ENCODE data around the gene REV1.
A peak's percentile ranks its signal among the peaks of the same experiment; 100 is the strongest.

REV1 gene

DNA sequence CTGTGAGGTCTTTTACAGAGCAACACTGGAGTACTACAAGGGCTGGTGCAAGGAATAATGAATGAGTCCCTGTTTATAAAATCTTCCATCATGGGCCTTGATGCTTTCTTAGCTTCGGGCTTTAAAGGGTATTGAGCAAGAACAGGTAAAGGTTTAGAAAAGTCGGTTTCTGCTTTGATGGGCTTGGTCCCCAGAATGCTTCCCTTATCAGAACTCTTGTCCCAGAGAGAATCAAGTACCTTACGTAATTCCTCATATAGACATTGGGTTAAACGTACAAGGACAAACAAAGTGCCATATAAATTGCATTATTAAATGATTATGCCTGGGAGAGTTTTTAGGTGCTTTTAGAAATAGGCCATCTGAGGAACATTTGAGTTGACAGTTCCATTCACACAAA, 24.5 kb upstream of the REV1 start:
- Histone ChIP-seq H3K4me3 (replicated peaks; ENCODE audit: insufficient read depth, low read length) (no peak overlapping the region), H3K27ac (replicated peaks) (peak overlapping the region; percentile 25; the same call in 1 of the 2 replicates), H3K27me3 (ENCODE audit: insufficient read depth, poor library complexity, severe bottlenecking) (no peaks in the 10 kb centered on the region)
- DNase-seq (ENCODE audit: low read depth in 1 of 2, low spot score in 1 of 2): no peak
- TF ChIP-seq GABPA (IDR thresholded peaks at IDR 0.05; ENCODE audit: low read depth) (no peak), POLR2AphosphoS5 (IDR thresholded peaks at IDR 0.05; ENCODE audit: low read depth) (no peak), REST (IDR thresholded peaks at IDR 0.05; ENCODE audit: insufficient replicate concordance, low read depth) (no peak), SPI1 (IDR thresholded peaks at IDR 0.05; ENCODE audit: borderline replicate concordance, low read depth) (no peak)
- TF ChIP-seq, protein P1, sequence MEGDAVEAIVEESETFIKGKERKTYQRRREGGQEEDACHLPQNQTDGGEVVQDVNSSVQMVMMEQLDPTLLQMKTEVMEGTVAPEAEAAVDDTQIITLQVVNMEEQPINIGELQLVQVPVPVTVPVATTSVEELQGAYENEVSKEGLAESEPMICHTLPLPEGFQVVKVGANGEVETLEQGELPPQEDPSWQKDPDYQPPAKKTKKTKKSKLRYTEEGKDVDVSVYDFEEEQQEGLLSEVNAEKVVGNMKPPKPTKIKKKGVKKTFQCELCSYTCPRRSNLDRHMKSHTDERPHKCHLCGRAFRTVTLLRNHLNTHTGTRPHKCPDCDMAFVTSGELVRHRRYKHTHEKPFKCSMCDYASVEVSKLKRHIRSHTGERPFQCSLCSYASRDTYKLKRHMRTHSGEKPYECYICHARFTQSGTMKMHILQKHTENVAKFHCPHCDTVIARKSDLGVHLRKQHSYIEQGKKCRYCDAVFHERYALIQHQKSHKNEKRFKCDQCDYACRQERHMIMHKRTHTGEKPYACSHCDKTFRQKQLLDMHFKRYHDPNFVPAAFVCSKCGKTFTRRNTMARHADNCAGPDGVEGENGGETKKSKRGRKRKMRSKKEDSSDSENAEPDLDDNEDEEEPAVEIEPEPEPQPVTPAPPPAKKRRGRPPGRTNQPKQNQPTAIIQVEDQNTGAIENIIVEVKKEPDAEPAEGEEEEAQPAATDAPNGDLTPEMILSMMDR (IDR thresholded peaks at IDR 0.05; ENCODE audit: insufficient read depth, low read length): no peak

DNA sequence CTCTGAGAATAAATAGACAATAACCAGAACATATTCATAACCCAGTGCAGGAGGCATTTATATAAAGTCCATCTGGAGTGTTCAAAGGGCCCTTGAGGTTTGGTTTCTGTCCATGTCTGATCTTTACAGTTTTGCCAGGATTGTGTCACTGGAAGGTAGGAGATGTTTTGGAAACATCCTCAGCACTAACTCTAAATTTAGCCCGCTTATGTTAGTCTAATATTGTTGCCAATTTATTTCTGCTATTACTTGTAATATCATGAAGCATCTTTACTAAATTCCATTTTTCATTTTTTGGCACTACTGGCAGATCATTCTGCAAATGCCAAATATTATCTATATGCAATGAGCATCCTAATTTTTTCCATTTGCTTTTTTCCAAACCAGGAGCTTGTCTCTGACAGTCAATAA, 22.4 kb upstream of the REV1 start:
- Histone ChIP-seq H3K27ac (replicated peaks) (no peak overlapping the region), H3K27me3 (ENCODE audit: insufficient read depth, poor library complexity, severe bottlenecking) (no peaks in the 10 kb centered on the region), H3K4me3 (replicated peaks; ENCODE audit: insufficient read depth, low read length) (no peak overlapping the region)
- no peak for DNase-seq (ENCODE audit: low read depth in 1 of 2, low spot score in 1 of 2)
- no peak for TF ChIP-seq POLR2AphosphoS5 (IDR thresholded peaks at IDR 0.05; ENCODE audit: low read depth)
- TF ChIP-seq, protein P1 (IDR thresholded peaks at IDR 0.05; ENCODE audit: insufficient read depth, low read length): no peak
- no peak for TF ChIP-seq SPI1 (IDR thresholded peaks at IDR 0.05; ENCODE audit: borderline replicate concordance, low read depth)
- no peak for TF ChIP-seq REST (IDR thresholded peaks at IDR 0.05; ENCODE audit: insufficient replicate concordance, low read depth)
- no peak for TF ChIP-seq GABPA (IDR thresholded peaks at IDR 0.05; ENCODE audit: low read depth)

DNA sequence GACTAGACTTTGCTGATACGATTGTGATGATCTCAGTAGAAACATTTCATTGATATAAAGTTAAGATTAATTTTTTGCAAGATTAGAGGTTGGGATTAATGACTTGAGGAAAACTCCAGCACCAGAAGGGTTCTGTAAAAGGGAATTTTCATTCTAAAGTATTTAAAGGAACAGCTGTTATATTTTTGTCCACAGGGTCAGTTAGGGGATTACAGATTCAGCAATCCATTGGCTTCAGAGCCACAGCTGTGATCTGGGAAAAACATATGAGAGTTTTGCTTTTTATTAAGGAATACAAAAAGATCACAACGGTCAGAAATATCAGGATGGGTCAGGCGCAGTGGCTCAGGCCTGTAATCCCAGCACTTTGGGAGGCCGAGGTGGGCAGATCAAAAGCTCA, 19.6 kb upstream of the REV1 start:
- TF ChIP-seq POLR2AphosphoS5 (IDR thresholded peaks at IDR 0.05; ENCODE audit: low read depth) (no peak), REST (IDR thresholded peaks at IDR 0.05; ENCODE audit: insufficient replicate concordance, low read depth) (no peak), GABPA (IDR thresholded peaks at IDR 0.05; ENCODE audit: low read depth) (no peak), SPI1 (IDR thresholded peaks at IDR 0.05; ENCODE audit: borderline replicate concordance, low read depth) (no peak)
- TF ChIP-seq, protein P1 (IDR thresholded peaks at IDR 0.05; ENCODE audit: insufficient read depth, low read length): no peak
- no peak overlapping the region for H3K27ac ChIP-seq (replicated peaks)
- DNase-seq (ENCODE audit: low read depth in 1 of 2, low spot score in 1 of 2): no peak

More for the DNA sequence above, 19.6 kb upstream of the REV1 start:
- Histone ChIP-seq H3K27me3 (ENCODE audit: insufficient read depth, poor library complexity, severe bottlenecking) (no peaks in the 10 kb centered on the region), H3K4me3 (replicated peaks; ENCODE audit: insufficient read depth, low read length) (no peak overlapping the region)

Data from HL-60 (cell line).